Gastroesophageal sphincter (tissue), 3 donors: Measurements from ENCODE around the gene ANP32B.

Source experiments
- CTCF ChIP-seq, 4 experiments: fragments of 200-600 bp in 2 of 4; fragments of 450-650 bp in 2 of 4; sonication (generic) in 1 of 4; IDR thresholded peaks; one replicate each; pipeline ENCODE4 v1.5.1; 2017 to 2019; ENCODE audit warnings: antibody characterized with exemption in 4 of 4, mild to moderate bottlenecking in 2 of 4, moderate library complexity in 2 of 4
- POLR2A ChIP-seq, 2 donors: fragments of 450-650 bp; IDR thresholded peaks; one replicate each; pipeline ENCODE4 v1.6.1; 2017; ENCODE audit warnings: antibody characterized with exemption in 2 of 2, mild to moderate bottlenecking in 2 of 2, moderate library complexity in 1 of 2

GRCh38 chr9:97940233-97940632 lies 42.9 kb upstream of the ANP32B start:
- TF ChIP-seq POLR2A (IDR thresholded peaks at IDR 0.05) (no peak), CTCF (IDR thresholded peaks at IDR 0.05) (no peak)
